Natural killer cell (primary cell): Measurements from ENCODE around the gene RBFOX1. TPM values are rescaled to one million over a fixed set of nuclear protein-coding genes. Genes with fewer than 3 reads are reported as not detected.

Experiments
- ATAC-seq, 3 donors: fragments of 150-1000 bp in 2 of 3; fragments of 200-7000 bp in 1 of 3; cut with Tn5 transposase; 1 replicate in 1 of 3; 2 replicates in 2 of 3; pipeline ENCODE4 v1.10.0; 2021; ENCODE audit warnings: mild to moderate bottlenecking in 2 of 3, moderate library complexity in 2 of 3
- DNase-seq, 2 donors: peaks; one replicate each; pipeline versions ENCODE4 v3.0.0 to v3.0.0-alpha.2; 2013 to 2021; ENCODE audit warnings: mixed read lengths in 1 of 2
- H3K27ac ChIP-seq: one replicate; pipeline ENCODE4 v1.5.1; 2013; ENCODE audit warnings: mild to moderate bottlenecking, low read length
- H3K27me3 ChIP-seq: one replicate; pipeline ENCODE4 v1.6.1; 2013; ENCODE audit warnings: low read length; ENCODE audit not compliant: control insufficient read depth, insufficient read depth
- H3K36me3 ChIP-seq: one replicate; pipeline ENCODE4 v1.6.1; 2013; ENCODE audit warnings: low read length; ENCODE audit not compliant: control insufficient read depth, insufficient read depth
- H3K4me1 ChIP-seq: one replicate; pipeline ENCODE4 v1.6.1; 2013; ENCODE audit warnings: low read length; ENCODE audit not compliant: control insufficient read depth, insufficient read depth
- H3K4me3 ChIP-seq: one replicate; pipeline ENCODE4 v1.5.1; 2013; ENCODE audit warnings: low read length
- H3K9me3 ChIP-seq: one replicate; pipeline ENCODE4 v1.6.1; 2013; ENCODE audit warnings: low read length; ENCODE audit not compliant: control insufficient read depth, insufficient read depth
- H3K27ac Mint-ChIP-seq, 2 donors: one replicate each; pipeline ENCODE4 v1.8.0; 2022; ENCODE audit warnings: mild to moderate bottlenecking in 2 of 2, mixed read lengths in 2 of 2, moderate library complexity in 1 of 2
- H3K27me3 Mint-ChIP-seq, 2 donors: one replicate each; pipeline ENCODE4 v1.8.0; 2022; ENCODE audit warnings: low read depth in 2 of 2, mixed read lengths in 2 of 2
- H3K36me3 Mint-ChIP-seq: one replicate; pipeline ENCODE4 v1.8.0; 2022; ENCODE audit warnings: mixed read lengths
- H3K4me1 Mint-ChIP-seq, 2 donors: one replicate each; pipeline ENCODE4 v1.8.0; 2022; ENCODE audit warnings: mixed read lengths in 2 of 2
- H3K4me3 Mint-ChIP-seq: one replicate; pipeline ENCODE4 v1.8.0; 2022; ENCODE audit warnings: mild to moderate bottlenecking, moderate library complexity, mixed read lengths
- H3K9me3 Mint-ChIP-seq, 2 donors: one replicate each; pipeline ENCODE4 v1.8.0; 2022; ENCODE audit warnings: mixed read lengths in 2 of 2
- WGBS: methylation state at CpG from one replicate; pipeline ENCODE4 v1.1.7; 2013; ENCODE audit warnings: missing lambda C conversion rate; ENCODE audit not compliant: insufficient coverage; 5-methylcytosine and 5-hydroxymethylcytosine counted together
- intact Hi-C: fragments of 100-400 bp; cut with micrococcal nuclease; formaldehyde crosslinking; loops from one replicate; pipeline ENCODE4 v1.14.2; 2022
- total RNA-seq, 4 donors: library from RNA; stranded (reverse); fragments of 120-200 nt in 1 of 4; gene quantifications; one replicate each; pipeline versions ENCODE4 v1.2.3 to v1.2.4, GENCODE V29; 2013 to 2022
- TF ChIP-seq, protein P1 (sequence below): fragments of 200-600 bp; IDR thresholded peaks from one replicate; pipeline ENCODE4 v1.8.0; 2022; ENCODE audit warnings: antibody characterized with exemption

Gene RBFOX1
- total RNA-seq, 3 donors from 2014 or later (not counting 1 experiment from before 2014, with no cell fraction given): not detected

- H3K27me3 ChIP-seq: no peaks in the 10 kb centered on the region
- no peaks in the 10 kb centered on the region for H3K27me3 Mint-ChIP-seq
- H3K27ac ChIP-seq: no peak overlapping the region
- H3K9me3 ChIP-seq: peaks cover 2% of the 10 kb centered on the region
- no peak for DNase-seq
- H3K4me1 ChIP-seq: no peaks in the 10 kb centered on the region
- H3K9me3 Mint-ChIP-seq: peaks cover 3 to 6% of the 10 kb centered on the region in 2 donors
- H3K27ac Mint-ChIP-seq: no peak overlapping the region
- ATAC-seq: no peak
- no peaks in the 10 kb centered on the region for H3K36me3 Mint-ChIP-seq
- no peak overlapping the region for H3K4me3 ChIP-seq
- TF ChIP-seq, protein P1, sequence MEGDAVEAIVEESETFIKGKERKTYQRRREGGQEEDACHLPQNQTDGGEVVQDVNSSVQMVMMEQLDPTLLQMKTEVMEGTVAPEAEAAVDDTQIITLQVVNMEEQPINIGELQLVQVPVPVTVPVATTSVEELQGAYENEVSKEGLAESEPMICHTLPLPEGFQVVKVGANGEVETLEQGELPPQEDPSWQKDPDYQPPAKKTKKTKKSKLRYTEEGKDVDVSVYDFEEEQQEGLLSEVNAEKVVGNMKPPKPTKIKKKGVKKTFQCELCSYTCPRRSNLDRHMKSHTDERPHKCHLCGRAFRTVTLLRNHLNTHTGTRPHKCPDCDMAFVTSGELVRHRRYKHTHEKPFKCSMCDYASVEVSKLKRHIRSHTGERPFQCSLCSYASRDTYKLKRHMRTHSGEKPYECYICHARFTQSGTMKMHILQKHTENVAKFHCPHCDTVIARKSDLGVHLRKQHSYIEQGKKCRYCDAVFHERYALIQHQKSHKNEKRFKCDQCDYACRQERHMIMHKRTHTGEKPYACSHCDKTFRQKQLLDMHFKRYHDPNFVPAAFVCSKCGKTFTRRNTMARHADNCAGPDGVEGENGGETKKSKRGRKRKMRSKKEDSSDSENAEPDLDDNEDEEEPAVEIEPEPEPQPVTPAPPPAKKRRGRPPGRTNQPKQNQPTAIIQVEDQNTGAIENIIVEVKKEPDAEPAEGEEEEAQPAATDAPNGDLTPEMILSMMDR: no peak
- intact Hi-C loops: no loop called here
- H3K36me3 ChIP-seq: no peaks in the 10 kb centered on the region
- no peaks in the 10 kb centered on the region for H3K4me1 Mint-ChIP-seq
- WGBS: 64% methylated on average over 4 of the region's 4 CpGs
- no peak overlapping the region for H3K4me3 Mint-ChIP-seq
These were observed 214.3 kb downstream of the RBFOX1 start for GRCh38 chr16:7546948-7547347.

DNA sequence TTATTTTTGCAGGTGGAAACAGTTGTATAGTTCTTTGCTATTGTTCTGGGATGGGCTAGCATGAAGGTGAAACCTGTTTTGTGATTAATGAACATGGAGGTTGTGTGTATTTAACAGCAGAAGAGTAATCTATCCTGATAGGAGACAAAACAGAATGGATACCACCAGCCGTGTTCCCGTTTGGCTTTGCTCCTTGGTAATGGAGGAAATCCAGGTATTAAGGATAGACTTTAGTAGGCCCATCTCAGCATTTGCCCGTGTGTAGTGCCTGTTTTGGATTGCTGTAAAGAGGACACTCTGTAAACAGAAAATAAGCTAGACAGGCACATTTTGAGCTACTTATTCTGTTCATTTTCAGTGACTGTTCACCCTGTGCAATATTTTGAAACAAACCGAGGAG is 215.1 kb downstream of the RBFOX1 start:
- no peak overlapping the region for H3K4me3 Mint-ChIP-seq
- H3K9me3 Mint-ChIP-seq: peaks cover 0 to 6% of the 10 kb centered on the region in 2 donors
- H3K36me3 Mint-ChIP-seq: no peaks in the 10 kb centered on the region
- Histone ChIP-seq H3K27ac (no peak overlapping the region), H3K36me3 (no peaks in the 10 kb centered on the region), H3K4me1 (no peaks in the 10 kb centered on the region), H3K4me3 (no peak overlapping the region), H3K27me3 (no peaks in the 10 kb centered on the region), H3K9me3 (peaks cover 2% of the 10 kb centered on the region)
- TF ChIP-seq, protein P1: no peak
- no peaks in the 10 kb centered on the region for H3K27me3 Mint-ChIP-seq
- no peak overlapping the region for H3K27ac Mint-ChIP-seq
- DNase-seq (no peak), ATAC-seq (no peak)
- intact Hi-C loops: no loop called here
- no peaks in the 10 kb centered on the region for H3K4me1 Mint-ChIP-seq
- whole genome bisulfite sequencing: 73% methylated on average over 4 of the region's 4 CpGs

- Mint-ChIP-seq H3K27ac (no peak overlapping the region), H3K4me1 (no peaks in the 10 kb centered on the region), H3K27me3 (no peaks in the 10 kb centered on the region), H3K36me3 (no peaks in the 10 kb centered on the region), H3K9me3 (peaks cover 0 to 4% of the 10 kb centered on the region in 2 donors), H3K4me3 (no peak overlapping the region)
- no peak for DNase-seq
- no peaks in the 10 kb centered on the region for H3K4me1 ChIP-seq
- intact Hi-C loops: no loop called here
- ATAC-seq: no peak
- no peaks in the 10 kb centered on the region for H3K27me3 ChIP-seq
- no peak overlapping the region for H3K27ac ChIP-seq
- WGBS: 76% methylated on average over 4 of the region's 4 CpGs
- H3K4me3 ChIP-seq: no peak overlapping the region
- no peaks in the 10 kb centered on the region for H3K36me3 ChIP-seq
- TF ChIP-seq, protein P1: no peak
- peaks cover 2% of the 10 kb centered on the region for H3K9me3 ChIP-seq
These were observed 216.2 kb downstream of the RBFOX1 start for GRCh38 chr16:7548796-7549318.

DNA sequence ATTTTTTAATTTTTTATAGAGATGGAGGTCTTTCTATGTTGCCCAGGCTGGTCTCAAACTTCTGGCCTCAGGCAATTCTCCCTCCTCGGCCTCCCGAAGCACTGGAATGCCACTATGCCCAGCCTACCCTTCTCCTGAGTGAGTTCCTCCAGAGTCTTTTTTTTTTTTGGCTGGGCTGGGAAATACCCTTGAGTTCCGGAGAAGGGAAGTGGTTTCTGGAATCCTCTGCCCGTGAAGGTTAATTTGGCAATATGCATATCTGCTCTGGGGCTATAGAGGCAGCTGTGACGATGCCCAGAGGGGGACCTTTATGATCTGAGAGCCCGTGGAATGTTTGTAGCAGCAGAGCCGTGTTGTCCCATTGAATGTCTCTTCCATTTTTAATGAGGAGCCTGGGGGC is 217.5 kb downstream of the RBFOX1 start:
- no peaks in the 10 kb centered on the region for H3K36me3 Mint-ChIP-seq
- H3K27ac ChIP-seq: no peak overlapping the region
- H3K4me1 Mint-ChIP-seq: no peaks in the 10 kb centered on the region
- intact Hi-C loops: no loop called here
- peaks cover 0 to 2% of the 10 kb centered on the region in 2 donors for H3K9me3 Mint-ChIP-seq
- no peaks in the 10 kb centered on the region for H3K27me3 ChIP-seq
- peaks cover 2% of the 10 kb centered on the region for H3K9me3 ChIP-seq
- WGBS: 77% methylated on average over 7 of the region's 7 CpGs
- TF ChIP-seq, protein P1: no peak
- no peak overlapping the region for H3K4me3 Mint-ChIP-seq
- H3K36me3 ChIP-seq: no peaks in the 10 kb centered on the region
- no peak overlapping the region for H3K4me3 ChIP-seq
- no peak for DNase-seq
- no peak for ATAC-seq
- no peak overlapping the region for H3K27ac Mint-ChIP-seq
- H3K4me1 ChIP-seq: no peaks in the 10 kb centered on the region
- no peaks in the 10 kb centered on the region for H3K27me3 Mint-ChIP-seq
